Right cardiac atrium (tissue), 5 donors: ENCODE data around the gene ALDH16A1. TPM values are rescaled to one million over a fixed set of nuclear protein-coding genes. Genes with fewer than 3 reads are reported as not detected.
A peak's percentile ranks its signal among the peaks of the same experiment; 100 is the strongest.

ENCODE experiments used
- ATAC-seq, 2 donors: fragments of 200-7000 bp; cut with Tn5 transposase; one replicate each; pipeline versions ENCODE4 v1.8.0 to v1.9.1; 2020; ENCODE audit warnings: moderate library complexity in 2 of 2, mild to moderate bottlenecking in 1 of 2
- DNase-seq, 3 donors: peaks; one replicate each; pipeline ENCODE4 v3.0.0-alpha.2; 2020
- H3K27ac ChIP-seq: one replicate; pipeline ENCODE4 v1.5.1; 2013; ENCODE audit warnings: mild to moderate bottlenecking, low read length, control low read depth, moderate library complexity
- H3K27me3 ChIP-seq: one replicate; pipeline ENCODE4 v1.6.1; 2013; ENCODE audit not compliant: control insufficient read depth, insufficient read depth
- H3K4me1 ChIP-seq: one replicate; pipeline ENCODE4 v1.6.1; 2013; ENCODE audit warnings: low read length; ENCODE audit not compliant: control insufficient read depth, insufficient read depth
- H3K4me3 ChIP-seq: one replicate; pipeline ENCODE4 v1.5.1; 2013; ENCODE audit warnings: low read length, control low read depth
- H3K9me3 ChIP-seq: one replicate; pipeline ENCODE4 v1.6.1; 2013; ENCODE audit warnings: low read length; ENCODE audit not compliant: control insufficient read depth
- WGBS: extraction: QIAGEN DNeasy Blood & Tissue Kit; methylation state at CpG from one replicate; pipeline ENCODE4 v1.1.7; 2013; 5-methylcytosine and 5-hydroxymethylcytosine counted together
- intact Hi-C, 4 donors: fragments of 100-400 bp; cut with DNase I; formaldehyde crosslinking; loops; one replicate each; pipeline versions ENCODE4 v1.11.0 to v1.14.0; 2022 to 2023
- polyA plus RNA-seq: library from polyadenylated mRNA; stranded (reverse); fragments of 200-250 nt; gene quantifications from one replicate; pipeline ENCODE4 v1.2.3, GENCODE V29; 2013
- total RNA-seq, 4 donors: library from RNA; stranded (reverse); fragmentation: NEBNext Ultra II Directional; extraction: Animal tissue kit (Norgen Biotek cat#: 25700); gene quantifications; one replicate each; pipeline ENCODE4 v1.2.1, GENCODE V29; 2021
- donor health status: healthy with polysubstance abuse.
- donor health status: DM: no; HTN: yes; CAD: no.
- donor health status: DM: no; HTN: no; CAD: no.
- donor health status: DM: no; HTN: yes; CAD: no; lungs with severe emphysema.
- donor health status: DM: yes; HTN: yes; CAD: no.

ALDH16A1 gene
- total and polyA plus RNA-seq, 5 donors, result 9.3 to 17.7 (median 11.4) TPM

GRCh38 chr19:49502866-49503581 lies 50.0 kb downstream of the ALDH16A1 start:
- H3K27me3 ChIP-seq, result no peaks in the 10 kb centered on the region
- 42% methylated on average over 14 of the region's 14 CpGs for WGBS
- H3K9me3 ChIP-seq, result no peaks in the 10 kb centered on the region
- no peak overlapping the region for H3K4me3 ChIP-seq
- H3K4me1 ChIP-seq, result peaks cover 5% of the 10 kb centered on the region
- DNase-seq (peak in 1 of 3 donors; percentile 70), ATAC-seq (peak; percentile 58 to 59)
- no peak overlapping the region for H3K27ac ChIP-seq
- intact Hi-C loops, result loop anchor here in 1 of 4 donors (2.0 kb wide), 1 partner anchor 68 kb away; no protein-coding TSS in a partner anchor

GRCh38 chr19:49503582-49503962 lies 50.5 kb downstream of the ALDH16A1 start:
- H3K27ac ChIP-seq, result no peak overlapping the region
- H3K4me3 ChIP-seq, result no peak overlapping the region
- peaks cover 5% of the 10 kb centered on the region for H3K4me1 ChIP-seq
- WGBS, result 83% methylated on average over 9 of the region's 9 CpGs
- H3K27me3 ChIP-seq, result no peaks in the 10 kb centered on the region
- intact Hi-C loops, result loop anchor here in 1 of 4 donors (2.0 kb wide), 1 partner anchor 67 kb away; no protein-coding TSS in a partner anchor
- DNase-seq (no peak), ATAC-seq (no peak)
- H3K9me3 ChIP-seq, result no peaks in the 10 kb centered on the region

GRCh38 chr19:49506575-49507105 lies 53.6 kb downstream of the ALDH16A1 start:
- Histone ChIP-seq H3K4me1 (peaks cover 2% of the 10 kb centered on the region), H3K4me3 (no peak overlapping the region), H3K27me3 (no peaks in the 10 kb centered on the region), H3K27ac (no peak overlapping the region), H3K9me3 (no peaks in the 10 kb centered on the region)
- intact Hi-C loops, result loop anchor here in 3 of 4 donors (2.0 to 5.0 kb wide), 3 partner anchors 36 to 151 kb away; no protein-coding TSS in a partner anchor
- WGBS, result 33% methylated on average over 8 of the region's 8 CpGs
- no peak for DNase-seq
- ATAC-seq, result peak; percentile 43 to 55

- 78% methylated on average over 12 of the region's 12 CpGs for WGBS
- H3K27me3 ChIP-seq, result no peaks in the 10 kb centered on the region
- no peak for DNase-seq
- intact Hi-C loops, result loop anchor here in 3 of 4 donors (2.0 to 5.0 kb wide), 3 partner anchors 34 to 149 kb away; no protein-coding TSS in a partner anchor
- ATAC-seq, result no peak
- peaks cover 2% of the 10 kb centered on the region for H3K4me1 ChIP-seq
- H3K27ac ChIP-seq, result no peak overlapping the region
- H3K9me3 ChIP-seq, result no peaks in the 10 kb centered on the region
- no peak overlapping the region for H3K4me3 ChIP-seq
Measured at GRCh38 chr19:49507803-49508494, 54.9 kb downstream of the ALDH16A1 start.

- intact Hi-C loops, result loop anchor here in 1 of 4 donors (5.0 kb wide), 1 partner anchor 49 kb away; no protein-coding TSS in a partner anchor
- DNase-seq, result peak; percentile 73 to 90 (median 89)
- ATAC-seq, result peak; percentile 77 to 85
Measured at GRCh38 chr19:49512970-49513745, 60.1 kb downstream of the ALDH16A1 start.

GRCh38 chr19:49513746-49514118 lies 60.7 kb downstream of the ALDH16A1 start:
- 42% methylated on average over 12 of the region's 12 CpGs for WGBS
- H3K4me3 ChIP-seq, result peak overlapping the region; percentile 78
- DNase-seq, result peak in 1 of 3 donors; percentile 62
- intact Hi-C loops, result loop anchor here in 1 of 4 donors (5.0 kb wide), 1 partner anchor 49 kb away; no protein-coding TSS in a partner anchor
- ATAC-seq, result no peak
- peaks cover 3% of the 10 kb centered on the region for H3K4me1 ChIP-seq
- peak overlapping the region; percentile 17 for H3K27ac ChIP-seq
- H3K9me3 ChIP-seq, result no peaks in the 10 kb centered on the region
- no peaks in the 10 kb centered on the region for H3K27me3 ChIP-seq

More at GRCh38 chr19:49512970-49513745, 60.1 kb downstream of the ALDH16A1 start:
- H3K27me3 ChIP-seq, result no peaks in the 10 kb centered on the region
- no peaks in the 10 kb centered on the region for H3K9me3 ChIP-seq
- peak overlapping the region; percentile 95 for H3K27ac ChIP-seq
- H3K4me3 ChIP-seq, result peak overlapping the region; percentile 78
- H3K4me1 ChIP-seq, result peaks cover 3% of the 10 kb centered on the region
- WGBS, result 2% methylated on average over 50 of the region's 50 CpGs

- Histone ChIP-seq H3K9me3 (no peaks in the 10 kb centered on the region), H3K4me3 (no peak overlapping the region), H3K4me1 (peaks cover 3% of the 10 kb centered on the region), H3K27me3 (no peaks in the 10 kb centered on the region), H3K27ac (no peak overlapping the region)
- intact Hi-C loops, result loop anchor here in 1 of 4 donors (5.0 kb wide), 1 partner anchor 48 kb away; no protein-coding TSS in a partner anchor
- WGBS, result 84% methylated on average over 21 of the region's 21 CpGs
- peak in 1 of 3 donors; percentile 53 for DNase-seq
- ATAC-seq, result no peak
Measured at GRCh38 chr19:49514151-49514550, 61.1 kb downstream of the ALDH16A1 start.

- no peak overlapping the region for H3K4me3 ChIP-seq
- no peaks in the 10 kb centered on the region for H3K9me3 ChIP-seq
- ATAC-seq (peak; percentile 48 to 50), DNase-seq (peak; percentile 58 to 83 (median 80))
- intact Hi-C loops, result no loop called here
- H3K4me1 ChIP-seq, result peaks cover 3% of the 10 kb centered on the region
- WGBS, result 55% methylated on average over 4 of the region's 4 CpGs
- H3K27ac ChIP-seq, result peak overlapping the region; percentile 51
- H3K27me3 ChIP-seq, result no peaks in the 10 kb centered on the region
Measured at GRCh38 chr19:49515767-49516166, 62.7 kb downstream of the ALDH16A1 start.

- ATAC-seq (no peak), DNase-seq (no peak)
- intact Hi-C loops, result no loop called here
- H3K4me3 ChIP-seq, result no peak overlapping the region
- no peaks in the 10 kb centered on the region for H3K9me3 ChIP-seq
- WGBS, result 93% methylated on average over 3 of the region's 3 CpGs
- H3K27ac ChIP-seq, result no peak overlapping the region
- peaks cover 3% of the 10 kb centered on the region for H3K4me1 ChIP-seq
- no peaks in the 10 kb centered on the region for H3K27me3 ChIP-seq
Measured at GRCh38 chr19:49518033-49518432, 65.0 kb downstream of the ALDH16A1 start.
